Vagina (tissue), 2 donors: Measurements from ENCODE around the gene TOGARAM1.

Source experiments
- POLR2AphosphoS5 ChIP-seq, 2 donors: sonication (generic); formaldehyde crosslinking; IDR thresholded peaks; one replicate each; pipeline ENCODE4 v1.9.0; 2017; ENCODE audit warnings: antibody characterized with exemption in 2 of 2, mild to moderate bottlenecking in 2 of 2, low read depth in 1 of 2; ENCODE audit not compliant: insufficient read depth in 1 of 2
- TF ChIP-seq, protein P1 (sequence below), 3 experiments: fragments of 450-650 bp in 2 of 3; fragments of 200-600 bp in 1 of 3; sonication (generic) in 1 of 3; IDR thresholded peaks; one replicate each; pipeline ENCODE4 v1.5.1; 2017 to 2019; ENCODE audit warnings: antibody characterized with exemption in 3 of 3, mild to moderate bottlenecking in 2 of 3, moderate library complexity in 2 of 3

DNA sequence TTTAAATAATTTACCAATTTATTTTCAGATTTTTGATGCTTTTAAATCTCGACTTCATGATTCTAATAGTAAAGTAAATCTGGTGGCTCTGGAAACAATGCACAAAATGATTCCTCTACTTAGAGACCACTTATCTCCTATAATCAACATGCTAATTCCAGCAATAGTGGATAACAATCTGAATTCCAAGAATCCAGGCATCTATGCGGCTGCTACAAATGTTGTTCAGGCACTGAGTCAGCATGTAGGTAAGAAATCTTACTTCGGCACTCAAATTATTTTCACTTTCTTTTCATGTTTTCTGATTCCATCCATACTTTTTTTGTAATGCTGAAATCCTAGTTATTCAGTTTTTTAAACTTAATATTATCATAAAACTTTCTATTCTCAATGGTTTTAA, 106.4 kb downstream of the TOGARAM1 start:
- TF ChIP-seq, protein P1, sequence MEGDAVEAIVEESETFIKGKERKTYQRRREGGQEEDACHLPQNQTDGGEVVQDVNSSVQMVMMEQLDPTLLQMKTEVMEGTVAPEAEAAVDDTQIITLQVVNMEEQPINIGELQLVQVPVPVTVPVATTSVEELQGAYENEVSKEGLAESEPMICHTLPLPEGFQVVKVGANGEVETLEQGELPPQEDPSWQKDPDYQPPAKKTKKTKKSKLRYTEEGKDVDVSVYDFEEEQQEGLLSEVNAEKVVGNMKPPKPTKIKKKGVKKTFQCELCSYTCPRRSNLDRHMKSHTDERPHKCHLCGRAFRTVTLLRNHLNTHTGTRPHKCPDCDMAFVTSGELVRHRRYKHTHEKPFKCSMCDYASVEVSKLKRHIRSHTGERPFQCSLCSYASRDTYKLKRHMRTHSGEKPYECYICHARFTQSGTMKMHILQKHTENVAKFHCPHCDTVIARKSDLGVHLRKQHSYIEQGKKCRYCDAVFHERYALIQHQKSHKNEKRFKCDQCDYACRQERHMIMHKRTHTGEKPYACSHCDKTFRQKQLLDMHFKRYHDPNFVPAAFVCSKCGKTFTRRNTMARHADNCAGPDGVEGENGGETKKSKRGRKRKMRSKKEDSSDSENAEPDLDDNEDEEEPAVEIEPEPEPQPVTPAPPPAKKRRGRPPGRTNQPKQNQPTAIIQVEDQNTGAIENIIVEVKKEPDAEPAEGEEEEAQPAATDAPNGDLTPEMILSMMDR (IDR thresholded peaks at IDR 0.05), result no peak
- TF ChIP-seq POLR2AphosphoS5 (IDR thresholded peaks at IDR 0.05; ENCODE audit: insufficient read depth in 1 of 2, low read depth in 1 of 2), result no peak
